Measurements from ENCODE around the gene PRR5.

- TF ChIP-seq POLR2A (IDR thresholded peaks at IDR 0.05; ENCODE audit: extremely low read depth, insufficient read length) (no peak), CTCF (IDR thresholded peaks at IDR 0.05; ENCODE audit: low read depth, low read length) (no peak)
These were observed 10.0 kb upstream of the PRR5 start for GRCh38 chr22:44691796-44692661.
